Left ventricle myocardium inferior (tissue), 1 donor: Measurements from ENCODE around the gene PAX2. TPM values are rescaled to one million over a fixed set of nuclear protein-coding genes. Genes with fewer than 3 reads are reported as not detected.
A peak's percentile ranks its signal among the peaks of the same experiment; 100 is the strongest.

Source experiments
- DNase-seq: peaks from one replicate; pipeline ENCODE4 v3.0.0-alpha.2; 2020
- H3K27ac ChIP-seq: fragments of 200-600 bp; replicated peaks from 2 replicates; pipeline ENCODE4 v1.8.0; 2021
- H3K27me3 ChIP-seq: fragments of 200-600 bp; 2 replicates; pipeline ENCODE4 v1.8.0; 2021; ENCODE audit warnings: low read depth
- H3K36me3 ChIP-seq: fragments of 200-600 bp; 2 replicates; pipeline ENCODE4 v1.8.0; 2021
- H3K4me1 ChIP-seq: fragments of 200-600 bp; 2 replicates; pipeline ENCODE4 v1.8.0; 2021
- H3K4me3 ChIP-seq: fragments of 200-600 bp; 2 replicates; pipeline ENCODE4 v1.8.0; 2021; ENCODE audit warnings: mild to moderate bottlenecking, moderate library complexity
- H3K9me3 ChIP-seq: fragments of 200-600 bp; replicated peaks from 2 replicates; pipeline ENCODE4 v1.8.0; 2021
- CTCF ChIP-seq: fragments of 200-600 bp; IDR thresholded peaks from 2 replicates; pipeline ENCODE4 v1.8.0; 2021; ENCODE audit warnings: antibody characterized with exemption, mild to moderate bottlenecking, borderline replicate concordance
- intact Hi-C: fragments of 100-400 bp; cut with micrococcal nuclease; formaldehyde crosslinking; loops from one replicate; pipeline ENCODE4 v1.11.0; 2022
- total RNA-seq: library from RNA; stranded (reverse); fragmentation: NEBNext Ultra II Directional; extraction: Animal tissue kit (Norgen Biotek cat#: 25700); gene quantifications from one replicate; pipeline ENCODE4 v1.2.1, GENCODE V29; 2021
- donor health status: DM: no; HTN: yes; CAD: no; lungs with severe emphysema.

Gene PAX2
- total RNA-seq, 1 donor from 2014 or later, result not detected

- intact Hi-C loops, result loop anchor here (10.0 kb wide), 1 partner anchor 324 kb away; no protein-coding TSS in a partner anchor
- Histone ChIP-seq H3K36me3 (no peaks in the 10 kb centered on the region), H3K27me3 (peaks cover 76% of the 10 kb centered on the region), H3K4me1 (peaks cover 14% of the 10 kb centered on the region), H3K9me3 (no peaks in the 10 kb centered on the region), H3K4me3 (no peak overlapping the region), H3K27ac (no peak overlapping the region)
- peak; percentile 36 for DNase-seq
- TF ChIP-seq CTCF, result peak; percentile 69
These were observed 133.0 kb downstream of the PAX2 start for GRCh38 chr10:100878291-100878910.

Other genes starting within 250 kb of the PAX2 start
- gene SEC31B, start 225.7 kb upstream of the PAX2 start, total RNA-seq, result 8.8 TPM
- gene NDUFB8, start 215.7 kb upstream of the PAX2 start, total RNA-seq, result 430 TPM
- gene HIF1AN, start 209.6 kb upstream of the PAX2 start, total RNA-seq, result 53.4 TPM
- 16.4 TPM for gene SLF2, start 167.4 kb downstream of the PAX2 start, total RNA-seq
- 0.52 TPM for gene SEMA4G, start 223.9 kb downstream of the PAX2 start, total RNA-seq
- 49.7 TPM for gene MRPL43, start 241.9 kb downstream of the PAX2 start, total RNA-seq
- gene TWNK, start 242.0 kb downstream of the PAX2 start, total RNA-seq, result 7.3 TPM